GM12801 (cell line): Measurements from ENCODE around the gene CALML5.

ENCODE experiments used
- CTCF ChIP-seq: IDR thresholded peaks from one replicate; pipeline ENCODE4 v1.5.1; 2011; ENCODE audit warnings: control low read depth; ENCODE audit not compliant: insufficient read length; ENCODE audit errors: extremely low read depth

Gene CALML5

DNA sequence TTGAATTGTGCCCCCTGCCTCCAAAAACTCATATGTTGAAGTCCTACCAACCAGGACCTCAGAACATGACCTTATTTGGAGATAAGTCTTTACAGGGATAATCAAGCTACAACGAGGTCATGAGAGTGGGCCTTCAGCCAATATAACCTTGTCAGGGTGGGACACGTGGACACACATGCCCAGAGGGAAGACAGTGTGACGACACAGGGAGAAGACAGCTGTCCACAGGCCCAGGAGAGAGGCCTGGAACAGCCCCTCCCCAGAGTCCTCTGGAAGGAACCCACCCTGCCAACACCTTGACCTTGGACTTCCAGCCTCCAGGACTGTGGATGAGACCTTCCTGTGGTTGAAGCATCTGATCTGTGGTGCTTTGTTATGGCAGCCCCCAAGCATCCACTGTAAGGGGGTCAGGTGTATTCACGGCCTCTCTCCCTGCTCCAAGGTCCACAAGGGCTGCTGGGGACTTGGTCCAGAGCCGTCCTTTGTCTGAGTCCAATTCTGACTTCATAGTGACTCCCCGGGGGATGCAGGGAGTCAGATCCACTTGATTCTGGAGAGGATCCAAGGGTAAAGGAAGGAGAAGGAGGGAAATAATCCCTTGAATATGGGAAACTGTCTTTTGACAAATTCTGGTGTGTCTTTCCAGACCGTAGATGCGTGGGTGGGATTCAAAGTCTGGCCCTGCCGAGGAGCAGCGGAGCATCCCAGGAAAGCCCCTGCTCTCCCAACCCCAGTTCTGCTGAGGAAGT lies 32.4 kb upstream of the CALML5 start:
- no peak for TF ChIP-seq CTCF

DNA sequence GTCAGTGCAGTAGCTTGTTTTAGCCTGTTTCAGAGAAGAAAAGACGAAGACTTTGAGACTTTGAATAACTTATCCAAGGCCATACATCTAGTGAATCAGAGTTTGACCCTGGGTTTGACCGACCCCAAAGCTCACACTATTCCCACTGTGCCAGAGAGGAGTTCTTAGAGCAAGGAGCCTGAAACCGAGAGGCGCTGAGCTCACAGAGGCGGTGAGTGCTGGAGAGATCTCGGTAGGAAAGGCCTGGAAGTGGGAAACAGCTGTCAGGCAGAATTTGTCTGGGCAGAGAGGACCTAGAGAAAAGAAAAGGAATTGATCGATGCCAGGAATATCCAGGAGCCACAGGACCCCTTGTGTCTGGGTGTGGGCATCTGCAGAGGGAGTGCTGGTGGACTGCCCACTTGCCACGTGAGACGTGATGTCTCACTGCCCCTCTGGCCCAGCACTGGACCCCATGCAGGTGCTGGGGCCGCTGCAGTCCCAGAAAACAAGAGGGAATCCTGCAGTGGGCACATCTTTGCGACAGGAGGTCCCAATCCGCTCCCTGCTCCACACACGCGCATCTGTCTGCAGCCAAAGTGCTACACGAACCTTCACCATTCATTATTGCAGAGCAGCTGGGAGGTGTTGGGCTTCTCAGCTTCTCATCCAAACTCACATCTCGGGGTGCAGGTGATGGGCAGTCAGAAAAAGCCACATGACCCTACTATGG lies 31.6 kb upstream of the CALML5 start:
- no peak for TF ChIP-seq CTCF

- TF ChIP-seq CTCF = no peak
These were observed 31.0 kb upstream of the CALML5 start for GRCh38 chr10:5530412-5530806.

DNA sequence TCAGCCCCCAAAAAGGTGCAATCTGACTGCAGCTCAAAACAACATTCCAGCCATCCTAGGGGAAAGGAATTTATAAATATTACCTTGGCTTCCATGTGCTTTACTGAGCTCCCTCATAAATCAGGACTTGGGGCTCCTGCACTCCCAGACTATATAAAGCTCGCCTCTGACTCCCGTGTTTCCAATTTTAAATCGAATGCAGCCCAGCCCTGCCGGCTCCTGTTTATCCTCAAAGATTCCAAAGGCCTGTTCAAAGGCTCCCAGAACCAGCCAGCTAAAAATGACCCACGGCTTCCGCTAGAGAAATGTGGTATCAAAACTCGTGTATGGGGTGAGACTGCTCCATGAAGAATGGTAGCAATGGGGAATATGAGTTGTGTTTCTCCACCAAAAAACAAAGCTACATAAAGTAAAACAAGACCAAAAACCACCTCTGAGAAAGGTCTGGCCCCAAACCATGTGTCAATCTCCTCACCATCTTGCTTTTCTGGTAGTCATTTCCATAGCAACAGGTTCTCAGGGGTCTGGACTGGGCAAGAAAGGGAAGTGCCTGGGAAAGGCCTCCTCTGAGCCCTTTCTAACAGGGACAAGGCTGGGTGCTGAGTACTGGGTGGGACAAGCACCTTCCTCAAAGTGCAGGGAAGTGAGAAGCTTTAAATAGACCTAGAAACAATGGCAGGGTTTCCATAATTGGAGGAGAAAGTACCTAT lies 30.5 kb upstream of the CALML5 start:
- TF ChIP-seq CTCF = no peak

- no peak for TF ChIP-seq CTCF
These were observed 29.8 kb upstream of the CALML5 start for GRCh38 chr10:5528989-5529701.

DNA sequence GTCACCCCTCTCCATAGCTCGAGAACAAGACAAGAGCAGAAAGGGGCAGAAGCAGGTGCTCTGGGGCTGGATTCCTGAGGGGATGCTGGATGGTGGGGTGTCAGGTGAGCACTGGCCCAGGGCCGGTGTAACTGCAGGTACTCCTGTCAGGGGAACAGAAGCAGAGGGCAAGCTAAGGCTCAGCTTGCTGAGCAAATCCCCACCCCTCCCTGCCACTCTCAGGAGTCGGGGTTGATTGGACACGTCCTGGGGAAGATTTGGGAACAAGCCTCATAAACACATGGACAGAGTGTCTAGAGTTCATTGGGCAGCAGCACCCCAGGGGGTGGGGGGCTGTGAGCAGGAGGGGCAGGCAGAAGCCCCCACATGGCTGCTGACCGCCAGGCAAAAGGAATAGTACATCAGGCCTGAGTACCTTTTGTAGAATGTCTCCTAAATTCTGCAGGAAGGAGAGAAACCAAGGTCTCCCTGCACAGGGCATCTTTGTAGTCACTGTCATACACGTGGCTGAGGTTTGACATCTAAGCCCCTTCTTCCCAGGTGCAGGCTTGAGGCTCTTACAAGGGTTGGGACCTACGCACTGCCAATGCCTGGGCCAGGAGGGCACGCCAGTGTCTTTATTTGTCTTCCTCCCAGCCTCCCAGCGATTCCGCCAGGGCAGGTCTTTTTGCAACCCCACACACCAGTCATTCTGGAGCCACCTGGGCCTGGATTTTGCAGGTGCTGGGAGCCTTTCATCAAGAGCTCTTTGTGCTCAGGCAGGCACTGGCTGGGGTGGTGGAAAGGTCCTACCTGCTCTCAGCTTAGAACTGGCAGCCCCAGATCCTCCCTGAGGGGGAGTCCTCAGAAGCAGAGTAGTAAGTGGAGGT lies 28.2 kb upstream of the CALML5 start:
- TF ChIP-seq CTCF = no peak
